HG03097 (cell line): ENCODE results near the gene UBA6.
"Not testable (repeated sequence)": the region's sequence is repeated elsewhere in the genome, so short reads cannot be mapped to it uniquely, and the experiment has no call there.

Source experiments
- ATAC-seq: cut with Tn5 transposase; IDR thresholded peaks from one replicate; pipeline ENCODE4 v1.9.1; 2021; ENCODE audit not compliant: unreplicated experiment, low FRiP score

UBA6 gene

DNA sequence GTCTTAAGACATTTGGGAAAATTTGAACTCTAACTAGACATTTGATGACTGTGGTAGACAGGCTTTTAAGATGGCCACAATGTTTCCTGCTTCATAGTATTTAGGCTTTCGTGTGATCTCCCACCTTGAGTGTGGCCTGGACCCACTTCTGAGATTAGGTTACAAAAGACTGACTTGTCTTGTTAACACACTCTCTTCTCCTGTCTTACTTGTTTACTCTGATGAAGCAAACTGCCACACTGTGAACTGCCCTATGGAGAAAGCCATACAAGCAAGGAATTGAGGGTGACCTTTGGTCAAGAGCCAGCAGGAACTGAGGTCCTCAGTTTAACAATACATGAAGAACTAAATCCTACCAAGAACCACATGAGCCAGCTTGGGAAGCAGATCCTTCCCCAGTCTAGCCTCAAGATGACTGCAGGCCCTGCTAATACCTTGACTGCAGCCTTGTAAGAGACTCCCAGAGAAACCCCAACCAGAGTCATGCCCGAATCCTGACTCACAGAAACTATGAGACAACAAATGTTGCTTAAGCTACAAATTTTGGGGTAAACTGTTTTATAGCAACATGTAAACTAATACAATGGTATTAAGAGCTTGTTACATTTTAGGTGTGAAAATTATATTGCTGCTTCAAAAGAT, 20.3 kb downstream of the UBA6 start:
- ATAC-seq = no peak

DNA sequence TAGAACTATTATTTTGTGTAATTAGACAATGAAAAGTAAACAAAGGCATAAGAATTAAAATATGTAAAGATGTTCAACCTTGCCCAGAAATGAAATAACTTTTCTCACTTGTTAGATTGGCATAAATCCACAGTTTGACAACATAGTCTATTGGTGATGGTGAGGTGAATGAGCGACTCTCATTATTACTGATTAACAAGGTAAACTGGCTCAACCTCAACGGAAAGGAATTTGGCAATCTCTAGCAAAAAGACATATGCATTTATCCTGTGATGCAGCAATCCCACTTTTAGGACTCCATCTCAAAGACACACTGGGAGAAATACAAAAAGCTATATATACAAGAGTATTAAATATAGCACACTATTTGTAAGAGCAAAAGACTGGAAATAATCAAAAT, 22.3 kb downstream of the UBA6 start:
- no peak for ATAC-seq

DNA sequence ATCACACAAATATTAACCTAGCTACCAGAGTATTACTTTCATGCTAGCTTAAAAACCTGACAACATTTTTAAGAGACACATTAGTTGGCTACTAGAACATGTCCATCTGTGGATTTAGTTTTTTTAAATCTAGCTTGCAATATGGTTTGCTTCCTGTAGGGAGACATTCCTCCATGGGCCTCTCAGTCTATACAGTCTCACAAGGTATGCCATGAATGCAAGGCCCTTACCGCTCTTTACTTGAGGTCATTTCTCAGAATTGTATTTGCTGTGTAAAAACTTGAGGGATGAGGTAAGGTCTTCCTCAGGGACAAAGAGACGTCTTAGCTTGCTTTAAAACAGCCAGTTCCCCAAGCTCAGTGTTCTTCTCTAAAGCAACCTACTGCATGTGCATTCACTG, 26.9 kb downstream of the UBA6 start:
- ATAC-seq = no peak

DNA sequence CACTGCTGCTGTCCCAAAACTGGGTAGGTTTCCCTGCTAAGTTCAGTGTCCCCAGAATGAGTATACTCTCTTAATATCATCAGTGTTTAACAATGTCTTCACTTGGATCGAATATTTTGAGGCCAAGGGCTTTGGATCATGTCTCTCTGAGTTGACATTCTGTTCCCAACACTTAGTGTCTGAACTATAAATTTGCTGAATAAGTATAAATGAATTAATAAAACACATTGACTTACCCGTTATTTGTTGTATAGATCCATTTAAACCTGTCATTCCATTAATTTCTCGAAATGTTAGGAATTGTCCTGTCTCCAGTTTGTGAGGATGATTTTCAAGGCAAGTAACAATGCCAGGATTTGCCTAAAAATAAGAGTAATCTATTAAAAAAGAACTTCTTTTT, 32.6 kb downstream of the UBA6 start:
- ATAC-seq = no peak

DNA sequence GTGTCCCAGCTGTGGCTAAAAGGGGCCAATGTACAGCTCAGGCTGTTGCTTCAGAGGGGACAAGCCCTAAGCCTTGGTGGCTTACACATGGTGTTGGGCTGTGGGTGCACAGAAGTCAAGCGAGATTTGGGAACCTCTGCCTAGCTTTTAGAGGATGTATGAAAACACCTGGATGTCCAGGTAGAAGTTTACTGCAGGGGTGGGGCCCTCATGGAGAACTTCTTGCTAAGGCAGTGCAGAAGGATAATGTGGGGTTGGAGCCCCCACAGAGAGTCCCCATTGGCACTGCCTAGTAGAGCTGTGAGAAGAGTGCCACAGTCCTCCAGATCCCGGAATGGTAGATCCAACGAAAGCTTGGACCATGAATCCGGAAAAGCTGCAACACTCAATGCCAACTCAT, 40.5 kb downstream of the UBA6 start:
- ATAC-seq = no peak

DNA sequence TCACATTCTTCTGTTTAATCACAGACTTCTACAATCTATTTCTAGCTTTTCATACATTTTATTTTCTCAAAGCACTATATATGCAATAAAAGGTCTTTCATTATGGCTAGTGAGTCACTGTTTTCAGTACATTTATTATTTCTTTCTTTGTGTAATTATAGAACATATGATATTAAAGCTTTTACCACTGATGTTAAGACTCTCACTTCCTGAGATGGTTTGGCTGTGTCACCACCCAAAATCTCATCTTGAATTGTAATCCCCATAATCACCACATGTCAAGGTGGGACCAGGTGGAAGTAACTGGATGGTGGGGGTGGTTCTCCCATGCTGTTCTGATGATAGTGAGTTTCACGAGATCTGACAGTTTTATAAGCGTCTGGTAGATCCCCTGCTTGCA, 41.9 kb downstream of the UBA6 start:
- ATAC-seq = no peak

DNA sequence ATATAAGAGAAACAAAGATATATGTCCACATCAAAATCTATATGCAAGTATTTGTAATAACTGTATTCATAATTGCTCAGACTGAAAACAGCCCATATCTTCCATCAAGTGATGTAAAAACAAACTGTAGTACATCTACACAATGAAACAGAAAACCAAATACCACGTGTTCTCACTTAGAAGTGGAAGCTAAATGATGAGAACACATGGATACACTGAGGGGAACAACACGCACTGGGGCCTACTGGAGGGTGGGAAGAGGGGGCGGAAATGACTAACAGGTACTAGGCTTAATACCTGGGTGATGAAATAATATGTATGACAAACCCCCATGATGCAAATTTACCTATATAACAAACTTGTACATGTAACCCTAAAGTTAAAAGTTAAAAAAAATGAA, 42.7 kb downstream of the UBA6 start:
- no peak for ATAC-seq

DNA sequence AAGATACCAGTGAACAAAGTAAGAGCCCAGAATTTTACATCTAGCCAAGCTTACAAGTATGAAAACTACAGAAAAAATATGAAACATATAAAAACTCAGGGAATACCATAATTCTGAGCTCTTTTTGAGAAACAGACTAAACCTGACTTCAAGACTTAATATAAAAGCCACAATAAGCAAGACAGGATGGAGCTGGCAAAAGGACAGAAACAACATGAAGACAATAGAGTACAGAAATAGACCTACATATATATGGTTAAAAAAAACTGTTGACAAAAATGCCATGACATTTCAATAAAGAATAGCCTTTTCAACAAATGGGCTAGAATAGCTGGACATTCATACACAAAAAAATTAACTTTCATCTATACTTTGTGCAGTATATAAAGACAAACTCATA, 49.4 kb downstream of the UBA6 start:
- no peak for ATAC-seq

DNA sequence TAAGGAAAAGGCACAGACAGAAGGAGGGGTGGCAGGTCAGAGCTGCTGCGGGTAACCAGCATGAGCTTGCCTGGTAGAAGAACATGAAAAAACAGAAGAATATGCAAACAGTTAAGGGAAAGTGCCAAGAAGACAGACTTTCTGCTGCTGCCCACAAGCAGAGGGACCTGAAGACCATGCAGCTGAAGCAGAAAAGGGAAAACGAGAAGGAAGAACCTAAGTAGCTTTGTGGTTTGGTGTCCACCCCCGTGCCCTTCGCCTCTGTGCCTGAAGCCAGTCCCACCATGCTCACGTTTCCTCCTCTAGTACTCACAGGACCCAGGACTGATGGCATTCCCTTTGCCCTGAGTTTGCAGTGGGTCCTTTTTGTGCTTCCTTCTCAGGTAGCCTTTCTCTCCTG, 62.8 kb downstream of the UBA6 start:
- ATAC-seq = no peak

DNA sequence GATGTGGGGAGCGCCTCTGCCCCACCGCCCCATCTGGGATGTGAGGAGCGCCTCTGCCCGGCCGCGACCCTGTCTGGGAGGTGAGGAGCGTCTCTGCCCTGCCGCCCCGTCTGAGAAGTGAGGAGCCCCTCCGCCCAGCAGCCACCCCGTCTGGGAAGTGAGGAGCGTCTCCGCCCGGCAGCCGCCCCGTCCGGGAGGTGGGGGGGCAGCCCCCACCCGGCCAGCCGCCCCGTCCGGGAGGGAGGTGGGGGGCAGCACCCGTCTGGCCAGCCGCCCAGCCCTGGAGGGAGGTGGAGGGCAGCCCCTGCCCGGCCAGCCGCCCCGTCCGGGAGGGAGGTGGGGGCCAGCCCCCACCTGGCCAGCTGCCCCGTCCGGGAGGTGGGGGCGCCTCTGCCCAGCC, 64.0 kb downstream of the UBA6 start:
- not testable (repeated sequence) for ATAC-seq

DNA sequence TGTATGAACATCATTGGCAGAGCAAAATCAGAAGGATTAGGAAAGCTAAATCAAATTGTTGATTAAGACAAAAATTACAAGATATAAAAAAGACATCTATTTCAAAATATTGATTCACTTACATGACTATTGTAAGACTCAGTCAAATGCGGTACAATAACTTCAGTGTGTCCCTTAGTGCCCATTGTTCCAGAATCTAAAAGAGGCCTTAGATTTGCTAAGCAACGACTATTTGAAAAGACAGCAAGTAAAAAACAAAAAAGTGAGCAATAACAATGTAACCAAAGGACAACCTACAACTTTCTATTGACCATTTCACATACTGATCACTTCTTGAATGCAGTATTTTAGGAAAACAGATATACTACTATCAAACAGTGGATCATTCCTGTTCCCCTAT, 65.6 kb downstream of the UBA6 start:
- ATAC-seq = no peak

DNA sequence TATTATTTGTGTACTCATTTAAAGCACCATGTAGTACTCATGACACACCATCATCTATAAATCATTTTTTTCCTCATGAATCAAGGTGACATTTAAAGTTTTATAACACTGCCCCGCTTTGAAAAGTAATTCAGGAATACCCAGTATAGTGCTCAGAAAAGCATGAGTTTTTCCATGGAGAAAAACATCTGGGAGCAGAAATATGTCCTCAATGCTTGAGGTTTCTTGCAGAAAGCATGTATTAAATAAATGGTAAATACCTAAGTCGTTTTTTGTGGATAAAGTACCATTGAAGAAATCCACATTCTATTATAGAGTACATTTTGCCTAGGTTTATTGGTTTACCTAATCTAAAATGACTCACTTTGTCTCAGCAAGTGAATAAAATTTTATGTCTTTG, 66.2 kb downstream of the UBA6 start:
- no peak for ATAC-seq

DNA sequence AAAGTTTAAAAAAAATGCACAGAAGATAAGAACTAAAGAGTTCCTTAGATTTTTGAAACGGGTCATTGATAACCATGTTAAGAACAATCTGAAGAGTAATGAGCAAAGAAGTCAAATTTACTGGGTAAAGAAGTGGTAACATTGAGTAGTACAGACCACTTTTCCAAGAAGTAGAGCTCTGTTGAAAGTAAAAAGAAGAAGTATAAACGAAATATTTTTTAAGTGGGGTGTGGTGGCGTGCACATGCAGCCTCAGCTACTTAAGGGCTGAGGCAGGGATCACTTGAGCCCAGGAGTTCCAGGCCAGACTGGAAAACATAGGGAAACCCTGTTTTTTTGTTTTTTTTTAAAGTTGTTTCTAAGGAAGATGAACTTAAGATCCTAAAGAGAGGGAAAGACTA, 68.5 kb downstream of the UBA6 start:
- ATAC-seq = no peak

DNA sequence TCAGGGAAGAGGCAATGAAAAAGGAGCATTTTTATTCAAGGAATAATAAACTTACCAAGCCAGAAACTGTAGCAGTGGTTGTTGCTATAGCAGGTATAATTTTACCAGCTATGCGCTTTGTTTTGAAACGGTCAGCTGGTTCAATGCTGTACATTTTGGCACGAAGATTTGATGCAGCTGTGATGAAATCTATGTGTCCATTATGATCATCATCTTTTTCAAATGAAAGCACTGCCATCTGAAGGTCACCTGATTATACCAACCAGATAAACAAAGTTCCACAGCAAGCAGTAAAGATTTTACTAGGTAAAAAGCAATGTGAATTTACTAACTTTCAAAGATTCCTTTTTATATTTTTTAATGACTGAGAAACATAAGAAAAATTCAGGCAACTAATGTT, 76.0 kb downstream of the UBA6 start:
- no peak for ATAC-seq

DNA sequence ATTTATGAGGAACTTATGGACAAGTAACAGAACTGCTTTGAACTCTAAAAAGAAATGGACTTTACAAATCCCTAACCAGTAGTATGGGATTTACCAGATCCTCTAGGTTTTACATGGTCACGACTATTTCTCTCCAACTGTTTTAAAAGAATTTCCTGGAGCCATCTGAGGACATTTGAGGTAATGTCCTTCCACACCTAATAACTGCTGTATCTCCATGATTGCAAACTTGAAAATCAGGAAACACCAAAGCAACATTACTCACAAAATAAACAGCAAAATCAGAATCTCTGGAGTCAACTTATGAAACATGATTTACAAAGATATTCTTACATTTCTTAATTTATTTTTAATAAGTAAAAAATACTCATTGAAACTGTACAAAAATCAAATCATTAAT, 84.5 kb downstream of the UBA6 start:
- ATAC-seq = no peak

DNA sequence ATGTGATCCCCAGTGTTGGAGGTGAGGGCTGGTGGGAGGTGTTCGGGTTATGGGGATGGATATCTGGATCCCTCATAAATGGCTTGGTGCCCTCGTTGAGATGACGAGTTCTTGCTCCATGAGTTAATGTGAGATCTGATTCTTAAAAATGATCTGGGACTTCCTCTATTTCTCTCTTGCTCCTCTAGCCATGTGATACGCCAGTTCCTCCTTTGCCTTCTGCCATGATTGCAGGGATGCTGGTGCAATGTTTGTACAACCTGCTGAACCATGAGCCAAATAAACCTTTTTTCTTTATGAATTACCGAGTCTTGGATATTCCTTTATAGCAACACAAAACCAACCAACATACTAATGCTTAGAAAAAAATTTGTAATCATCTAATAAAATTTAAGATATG, 85.8 kb downstream of the UBA6 start:
- no peak for ATAC-seq

DNA sequence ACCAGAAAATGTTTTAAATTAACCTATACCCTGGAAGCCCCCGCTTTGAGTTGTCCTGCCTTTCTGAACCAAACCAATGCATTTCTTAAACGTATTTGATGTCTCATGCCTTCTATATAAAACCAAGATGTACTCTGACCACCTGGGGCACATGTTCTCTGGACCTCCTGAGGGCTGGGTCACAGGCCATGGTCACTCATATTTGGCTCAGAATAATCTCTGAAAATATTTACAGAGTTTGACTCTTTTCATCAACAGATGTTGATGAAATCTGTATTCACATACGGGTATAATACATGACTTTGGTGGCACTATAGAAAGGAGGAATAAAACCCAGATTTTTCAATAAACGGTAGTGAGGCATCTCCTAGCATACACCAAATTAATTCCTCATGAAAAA, 86.8 kb downstream of the UBA6 start:
- no peak for ATAC-seq

DNA sequence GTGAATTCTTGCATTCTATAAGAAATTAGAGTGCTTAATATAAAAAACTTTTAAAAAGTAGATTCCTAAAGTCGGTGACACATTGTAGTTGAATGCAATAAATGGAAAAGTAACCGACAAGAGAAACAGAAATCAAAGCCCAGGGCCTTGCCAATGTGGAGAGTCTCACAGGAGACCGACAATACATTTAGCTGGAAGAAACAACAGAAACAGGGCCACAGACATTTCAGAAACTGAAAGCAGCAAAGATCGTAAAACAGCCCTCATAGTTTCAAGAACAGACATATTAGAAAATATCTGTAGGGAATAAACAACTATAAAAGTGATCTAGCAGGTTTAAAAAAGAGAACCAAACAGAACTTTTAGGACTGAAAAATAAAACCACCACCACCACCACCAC, 92.9 kb downstream of the UBA6 start:
- ATAC-seq = no peak

DNA sequence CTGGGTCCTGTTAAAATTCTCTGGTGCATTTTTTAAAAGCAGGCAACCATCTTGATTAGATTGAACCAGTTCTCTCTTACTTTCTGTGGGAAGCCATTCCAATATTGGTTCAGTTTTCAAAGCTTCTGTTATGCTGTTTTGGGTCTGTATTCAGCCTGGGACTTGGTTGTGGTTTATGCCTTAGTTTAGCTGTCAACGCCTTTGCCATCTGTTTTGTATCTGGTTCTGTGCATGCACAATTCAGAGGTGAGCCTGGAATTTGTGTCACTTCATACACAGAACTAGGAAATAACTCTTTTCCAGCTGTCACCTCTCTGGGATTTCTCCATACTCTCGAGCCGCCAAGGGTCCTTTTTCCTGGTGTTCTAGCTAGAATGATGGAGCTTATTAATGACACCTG, 96.2 kb downstream of the UBA6 start:
- no peak for ATAC-seq

DNA sequence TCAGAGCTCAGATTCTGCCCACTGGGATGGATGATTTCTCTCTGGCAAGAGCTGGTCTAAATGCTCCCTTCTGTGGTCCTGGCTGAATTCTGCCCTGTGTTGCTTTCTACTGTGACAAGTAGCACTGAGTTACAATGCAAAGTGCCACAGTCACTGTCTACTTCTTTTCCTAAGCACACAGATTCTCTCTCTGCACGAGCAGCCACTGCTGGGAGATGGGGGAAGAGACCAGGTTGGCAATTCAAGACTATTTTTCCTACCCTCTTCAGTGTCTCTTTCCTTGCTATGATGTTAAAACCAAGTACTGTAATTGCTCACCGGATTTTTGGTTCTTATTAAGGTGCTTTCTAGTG, 97.0 kb downstream of the UBA6 start:
- no peak for ATAC-seq

DNA sequence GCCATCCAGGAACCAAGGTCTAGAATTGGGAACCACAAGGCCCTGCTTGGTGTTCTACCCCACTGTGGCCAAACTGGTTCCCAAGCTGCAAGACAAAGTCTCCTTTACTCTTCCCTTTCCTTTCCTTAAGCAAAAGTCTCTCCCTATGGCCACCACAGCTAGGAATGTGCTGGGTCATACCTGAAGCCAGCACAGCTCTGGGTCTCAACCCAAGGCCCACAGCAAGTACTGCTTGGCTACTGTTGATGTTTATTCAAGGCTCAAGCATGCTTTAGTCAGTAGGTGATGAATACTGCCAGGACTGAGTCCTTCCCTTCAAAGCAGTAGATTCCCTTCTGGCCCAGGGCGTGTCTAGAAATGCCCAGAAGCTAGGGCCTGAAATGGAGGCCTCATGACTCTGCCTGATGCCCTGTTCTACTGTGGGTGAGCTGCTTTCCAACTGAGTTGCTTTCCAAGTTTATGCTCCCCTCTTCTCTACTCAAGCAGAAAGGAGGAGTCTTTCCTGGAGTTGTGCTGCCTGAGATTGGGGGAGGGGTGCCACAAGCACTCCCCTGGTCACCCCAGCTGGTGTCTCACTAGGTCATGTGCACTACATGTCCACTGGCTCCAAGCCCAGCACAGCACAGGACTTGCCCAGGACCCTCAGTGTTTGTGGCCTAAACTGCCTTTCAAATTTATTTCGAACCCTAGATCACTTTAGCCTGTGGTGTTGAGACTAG, 97.5 kb downstream of the UBA6 start:
- no peak for ATAC-seq

DNA sequence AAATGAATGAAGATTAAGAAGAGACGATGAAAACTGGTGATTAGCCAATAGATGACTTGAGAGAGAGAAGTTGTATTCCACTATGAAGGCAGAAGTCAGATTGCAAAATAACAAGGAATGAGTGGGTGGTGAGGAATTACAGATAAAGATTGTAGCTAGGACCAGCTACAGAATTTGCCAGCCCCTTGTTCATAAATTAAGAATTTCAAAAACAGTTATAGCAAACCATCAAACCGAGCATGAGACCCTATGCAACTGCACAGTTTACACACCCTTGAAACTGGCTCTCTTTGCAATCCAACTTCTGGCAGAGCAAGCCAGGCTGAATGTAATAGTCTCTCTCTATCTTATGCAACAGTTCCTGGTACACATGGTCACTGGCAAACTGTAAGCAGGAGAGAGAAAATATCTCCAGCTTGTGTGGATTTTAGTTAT, 107.2 kb downstream of the UBA6 start:
- ATAC-seq = no peak

DNA sequence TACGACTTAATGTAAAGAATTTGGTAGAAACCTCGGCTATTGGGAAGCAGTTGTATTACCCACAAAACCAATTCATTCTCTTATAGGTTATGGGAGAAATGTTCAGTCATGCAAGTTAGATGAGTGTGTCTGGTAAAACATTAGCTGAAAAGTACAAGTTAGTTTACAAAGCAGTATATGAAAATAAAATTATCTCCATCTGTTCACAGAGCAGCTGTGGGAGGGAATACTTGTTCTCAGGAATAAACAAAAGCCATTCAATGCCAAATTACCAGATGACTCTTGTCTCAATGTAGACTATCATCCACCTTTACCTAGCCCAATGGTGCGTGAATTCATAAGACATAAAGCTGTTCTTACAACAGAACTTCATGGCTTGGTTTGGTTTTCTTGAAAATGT, 113.8 kb downstream of the UBA6 start:
- ATAC-seq = no peak
